Measurements from ENCODE around the gene STAG1.
"Not testable (repeated sequence)": the region's sequence is repeated elsewhere in the genome, so short reads cannot be mapped to it uniquely, and the experiment has no call there.

Gene STAG1

DNA sequence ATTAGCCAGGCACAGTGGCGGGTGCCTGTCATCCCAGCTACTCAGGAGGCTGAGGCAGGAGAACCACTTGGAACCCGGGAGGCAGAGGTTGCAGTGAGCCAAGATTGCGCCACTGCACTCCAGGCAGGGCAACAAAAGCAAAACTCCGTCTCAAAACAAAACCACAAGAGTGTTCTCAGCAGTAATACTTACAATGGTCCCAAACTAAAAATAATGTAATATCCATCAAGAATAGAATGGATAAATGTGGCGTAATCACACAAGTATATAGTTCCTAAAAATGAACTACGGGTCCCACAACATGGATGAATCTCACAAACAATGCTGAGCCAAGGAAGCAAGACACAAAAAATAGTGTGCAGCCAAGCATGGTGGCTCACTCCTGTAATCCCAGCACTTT is 39.2 kb downstream of the STAG1 start:
- no peak overlapping the region for H3K27ac ChIP-seq
- TF ChIP-seq, protein P1, sequence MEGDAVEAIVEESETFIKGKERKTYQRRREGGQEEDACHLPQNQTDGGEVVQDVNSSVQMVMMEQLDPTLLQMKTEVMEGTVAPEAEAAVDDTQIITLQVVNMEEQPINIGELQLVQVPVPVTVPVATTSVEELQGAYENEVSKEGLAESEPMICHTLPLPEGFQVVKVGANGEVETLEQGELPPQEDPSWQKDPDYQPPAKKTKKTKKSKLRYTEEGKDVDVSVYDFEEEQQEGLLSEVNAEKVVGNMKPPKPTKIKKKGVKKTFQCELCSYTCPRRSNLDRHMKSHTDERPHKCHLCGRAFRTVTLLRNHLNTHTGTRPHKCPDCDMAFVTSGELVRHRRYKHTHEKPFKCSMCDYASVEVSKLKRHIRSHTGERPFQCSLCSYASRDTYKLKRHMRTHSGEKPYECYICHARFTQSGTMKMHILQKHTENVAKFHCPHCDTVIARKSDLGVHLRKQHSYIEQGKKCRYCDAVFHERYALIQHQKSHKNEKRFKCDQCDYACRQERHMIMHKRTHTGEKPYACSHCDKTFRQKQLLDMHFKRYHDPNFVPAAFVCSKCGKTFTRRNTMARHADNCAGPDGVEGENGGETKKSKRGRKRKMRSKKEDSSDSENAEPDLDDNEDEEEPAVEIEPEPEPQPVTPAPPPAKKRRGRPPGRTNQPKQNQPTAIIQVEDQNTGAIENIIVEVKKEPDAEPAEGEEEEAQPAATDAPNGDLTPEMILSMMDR (conservative IDR thresholded peaks at IDR 0.05), result no peak

DNA sequence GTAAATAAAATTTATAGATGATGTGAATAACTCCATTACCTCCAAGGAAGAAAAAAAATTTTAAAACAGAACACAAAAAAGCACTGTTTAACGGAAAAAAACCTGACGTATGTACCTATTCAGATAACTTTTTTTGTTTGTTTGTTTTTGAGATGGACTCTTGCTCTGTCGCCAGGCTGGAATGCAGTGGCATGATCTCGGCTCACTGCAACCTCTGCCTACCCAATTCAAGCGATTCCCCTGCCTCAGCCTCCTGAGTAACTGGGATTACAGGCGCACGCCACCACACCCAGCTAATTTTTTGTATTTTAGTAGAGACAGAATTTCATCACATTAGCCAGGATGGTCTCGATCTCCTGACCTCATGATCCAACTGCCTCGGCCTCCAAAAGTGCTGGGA is 40.3 kb downstream of the STAG1 start:
- H3K27ac ChIP-seq, result not testable (repeated sequence)

DNA sequence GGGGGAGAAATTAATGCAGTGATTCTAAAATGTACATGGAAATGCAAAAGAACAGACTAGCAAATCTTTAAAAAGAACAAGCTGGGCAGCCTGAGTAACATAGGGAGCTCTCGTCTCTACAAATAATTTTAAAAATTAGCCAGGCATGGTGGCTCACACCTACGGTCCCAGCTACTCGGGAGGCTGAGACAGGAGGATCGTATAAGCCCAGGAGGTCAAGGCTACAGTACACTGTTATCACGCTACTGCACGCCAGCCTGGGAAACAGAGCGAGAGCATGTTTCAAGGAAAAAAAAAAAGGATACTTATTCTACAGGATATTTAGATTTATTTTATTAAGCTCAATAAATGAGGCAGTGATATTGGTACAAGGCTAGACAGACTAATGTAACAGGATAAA is 40.9 kb downstream of the STAG1 start:
- H3K27ac ChIP-seq, result no peak overlapping the region
- TF ChIP-seq, protein P1 (conservative IDR thresholded peaks at IDR 0.05), result no peak

DNA sequence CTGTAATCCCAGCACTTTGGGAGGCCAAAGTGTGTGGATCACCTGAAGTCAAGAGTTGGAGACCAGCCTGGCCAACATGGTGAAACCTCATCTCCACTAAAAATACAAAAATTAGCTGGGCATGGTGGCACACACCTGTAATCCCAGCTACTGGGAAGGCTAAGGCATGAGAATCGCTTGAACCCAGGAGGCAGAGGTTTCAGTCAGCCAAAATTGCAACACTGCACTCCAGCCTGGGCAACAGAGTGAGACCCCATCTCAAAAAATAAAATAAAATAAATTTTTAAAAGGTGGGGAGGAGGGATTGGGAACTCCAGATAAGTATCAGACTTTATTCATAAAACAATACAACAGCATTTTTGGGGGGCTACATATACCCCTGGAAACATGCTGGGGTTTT is 42.4 kb downstream of the STAG1 start:
- H3K27ac ChIP-seq, result not testable (repeated sequence)

DNA sequence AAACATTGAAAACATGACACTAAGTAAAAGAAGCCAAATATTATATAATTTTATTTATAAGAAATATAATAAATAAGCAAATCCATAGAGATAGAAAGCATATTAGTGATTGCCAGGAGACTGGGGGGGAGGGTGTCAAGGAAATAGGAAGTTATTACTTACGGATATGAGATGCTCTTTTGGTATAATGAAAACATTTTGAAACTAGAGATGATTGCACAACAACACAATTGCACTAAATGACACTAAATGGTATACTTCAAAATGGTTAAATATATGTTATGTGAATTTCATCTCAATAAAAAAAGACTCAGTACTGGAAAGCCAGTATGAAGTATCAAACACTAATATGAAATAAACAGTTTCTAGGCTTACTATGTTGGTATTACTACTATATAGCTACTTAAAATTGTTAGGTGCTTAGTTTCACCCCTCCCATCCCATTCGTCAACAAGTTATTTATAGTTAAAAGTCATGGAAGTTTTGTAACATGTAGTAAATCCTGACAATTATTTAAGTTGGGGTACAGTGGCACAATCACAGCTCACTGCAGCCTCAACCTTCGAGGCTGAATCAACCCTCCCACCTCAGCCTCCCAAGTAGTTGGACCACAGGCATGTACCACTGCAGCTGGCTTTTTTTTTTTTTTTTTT is 43.7 kb downstream of the STAG1 start:
- no peak overlapping the region for H3K27ac ChIP-seq
- TF ChIP-seq, protein P1 (conservative IDR thresholded peaks at IDR 0.05), result no peak

DNA sequence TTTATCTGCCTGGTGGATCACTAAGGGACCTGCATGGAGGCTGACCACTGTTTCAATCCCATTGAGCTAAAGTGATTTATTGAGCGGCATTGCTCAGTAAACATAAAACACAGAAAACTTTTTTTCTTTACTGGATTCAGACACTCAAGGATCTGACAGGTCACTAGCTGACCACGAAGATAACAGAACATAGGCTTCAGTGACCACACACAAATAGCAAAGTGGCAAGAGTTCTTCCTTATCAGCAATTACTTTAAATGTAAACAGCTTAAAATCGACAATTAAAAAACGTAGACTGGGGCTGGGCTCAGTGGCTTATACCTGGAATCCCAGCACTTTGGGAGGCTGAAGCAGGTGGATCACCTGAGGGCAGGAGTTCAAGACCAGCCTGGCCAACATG is 48.7 kb downstream of the STAG1 start:
- H3K27ac ChIP-seq, result no peak overlapping the region
- TF ChIP-seq, protein P1 (conservative IDR thresholded peaks at IDR 0.05), result no peak

DNA sequence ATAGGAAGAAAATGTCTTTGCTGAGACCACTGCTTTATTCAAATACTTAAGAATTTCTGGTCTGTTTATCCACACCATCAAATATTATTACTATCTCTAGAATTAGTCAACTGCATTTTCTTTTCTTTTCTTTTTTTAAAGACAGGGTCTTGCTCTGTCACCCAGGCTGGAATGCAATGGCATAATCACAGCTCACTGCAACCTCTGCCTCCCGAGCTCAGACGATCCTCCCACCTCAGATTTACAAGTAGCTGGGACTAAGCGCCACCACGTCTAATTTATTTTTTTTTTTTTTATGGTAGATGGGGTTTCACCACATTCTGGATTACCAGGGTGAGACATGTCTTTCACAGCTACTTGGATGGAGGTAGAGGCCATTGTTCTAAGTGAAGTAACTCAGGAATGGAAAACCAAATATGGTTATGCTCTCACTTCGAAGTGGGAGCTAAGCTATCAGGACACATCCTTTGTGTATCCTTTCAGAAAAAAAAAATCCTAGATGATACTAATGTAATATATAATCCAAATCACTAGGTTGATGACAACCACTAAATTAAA is 52.8 kb downstream of the STAG1 start:
- H3K27ac ChIP-seq, result no peak overlapping the region
- TF ChIP-seq, protein P1 (conservative IDR thresholded peaks at IDR 0.05), result no peak

DNA sequence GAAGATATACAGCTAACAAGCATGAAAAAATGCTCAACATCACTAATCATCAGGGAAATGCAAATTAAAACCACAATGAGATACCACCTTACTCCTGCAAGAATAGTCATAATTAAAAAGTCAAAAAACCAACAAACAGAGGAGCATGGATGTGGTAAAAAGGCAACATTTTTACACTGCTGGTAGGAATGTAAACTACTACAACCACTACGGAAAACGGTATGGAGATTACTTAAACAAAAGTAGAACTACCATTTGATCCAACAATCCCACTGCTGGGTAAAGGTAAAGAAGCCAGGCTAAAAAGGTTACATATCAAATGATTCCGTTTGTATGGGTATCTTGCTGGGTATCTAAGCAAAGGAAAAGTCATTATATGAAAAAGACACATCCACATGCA is 53.8 kb downstream of the STAG1 start:
- TF ChIP-seq, protein P1 (conservative IDR thresholded peaks at IDR 0.05), result no peak
- no peak overlapping the region for H3K27ac ChIP-seq
